Hepatocyte (in vitro differentiated cells): ENCODE measurements around the gene HOXA1. TPM values are rescaled to one million over a fixed set of nuclear protein-coding genes. Genes with fewer than 3 reads are reported as not detected.

Source experiments
- DNase-seq: peaks from one replicate; pipeline ENCODE4 v3.0.0-alpha.2; 2016; ENCODE audit warnings: low spot score
- H2AFZ ChIP-seq: fragments of 200-600 bp; sonication (generic); 2 replicates; pipeline ENCODE4 v1.6.0; 2016; ENCODE audit warnings: antibody characterized with exemption, mild to moderate bottlenecking
- H3K27ac ChIP-seq: fragments of 200-600 bp; sonication (generic); 2 replicates; pipeline ENCODE4 v1.5.1; 2016; ENCODE audit warnings: mild to moderate bottlenecking
- H3K27me3 ChIP-seq: fragments of 200-600 bp; sonication (generic); 2 replicates; pipeline ENCODE4 v1.6.1; 2016
- H3K36me3 ChIP-seq: fragments of 200-600 bp; sonication (generic); replicated peaks from 2 replicates; pipeline ENCODE4 v1.5.1; 2016; ENCODE audit warnings: low read depth; ENCODE audit not compliant: insufficient read depth
- H3K4me1 ChIP-seq: fragments of 200-600 bp; sonication (generic); 2 replicates; pipeline ENCODE4 v1.5.1; 2016; ENCODE audit warnings: mild to moderate bottlenecking, moderate library complexity; ENCODE audit not compliant: insufficient read depth
- H3K4me2 ChIP-seq: fragments of 200-600 bp; sonication (generic); 2 replicates; pipeline ENCODE4 v1.6.0; 2016
- H3K4me3 ChIP-seq: fragments of 200-600 bp; sonication (generic); 2 replicates; pipeline ENCODE4 v1.5.1; 2016; ENCODE audit warnings: mild to moderate bottlenecking
- H3K79me2 ChIP-seq: fragments of 200-600 bp; sonication (generic); 2 replicates; pipeline ENCODE4 v1.6.0; 2017; ENCODE audit warnings: mild to moderate bottlenecking
- H3K9me2 ChIP-seq: fragments of 200-600 bp; sonication (generic); replicated peaks from 2 replicates; pipeline ENCODE4 v1.6.0; 2017; ENCODE audit warnings: mild to moderate bottlenecking; ENCODE audit not compliant: insufficient read depth
- H3K9me3 ChIP-seq: fragments of 200-600 bp; sonication (generic); 2 replicates; pipeline ENCODE4 v1.5.1; 2016; ENCODE audit warnings: low read depth, mild to moderate bottlenecking
- H4K20me1 ChIP-seq: fragments of 200-600 bp; sonication (generic); 2 replicates; pipeline ENCODE4 v1.6.0; 2016; ENCODE audit warnings: mild to moderate bottlenecking; ENCODE audit not compliant: insufficient read depth, poor library complexity, severe bottlenecking
- CTCF ChIP-seq: fragments of 200-600 bp; sonication (generic); IDR thresholded peaks from 2 replicates; pipeline ENCODE4 v1.5.1; 2016; ENCODE audit warnings: antibody characterized with exemption, mild to moderate bottlenecking; ENCODE audit not compliant: poor library complexity
- EZH2 ChIP-seq: fragments of 200-600 bp; sonication (generic); IDR thresholded peaks from 2 replicates; pipeline ENCODE4 v1.6.1; 2016; ENCODE audit warnings: antibody characterized with exemption, mild to moderate bottlenecking, borderline replicate concordance
- EZH2phosphoT487 ChIP-seq: fragments of 200-600 bp; sonication (generic); IDR thresholded peaks from one replicate; pipeline ENCODE4 v1.6.1; 2018; ENCODE audit warnings: antibody characterized with exemption, mild to moderate bottlenecking, low read depth, moderate library complexity; ENCODE audit not compliant: unreplicated experiment, severe bottlenecking
- WGBS: methylation state at CpG from one replicate; pipeline ENCODE4 v1.1.6; 2016; ENCODE audit warnings: low lambda C conversion rate; ENCODE audit errors: missing lambda C conversion rate; 5-methylcytosine and 5-hydroxymethylcytosine counted together
- polyA plus RNA-seq: library from polyadenylated mRNA; unstranded; fragments of >200 nt; fragmentation: Nextera tagmentation; extraction: Ambion mirVana; gene quantifications from 2 replicates; pipeline ENCODE4 v1.2.1, GENCODE V29; 2016
- total RNA-seq: library from RNA; depleted of rRNA; stranded (reverse); fragments of >200 nt; gene quantifications from 2 replicates; pipeline ENCODE4 v1.2.3, GENCODE V29; 2014

The HOXA1 gene
- total and polyA plus RNA-seq, 2 experiments from 2014 or later = 0.25 to 0.30 TPM

GRCh38 chr7:27106181-27106900, 10.5 kb upstream of the HOXA1 start:
- no peak for DNase-seq
- Histone ChIP-seq H3K9me3 (no peaks in the 10 kb centered on the region), H4K20me1 (peaks cover 4% of the 10 kb centered on the region), H3K36me3 (no peaks in the 10 kb centered on the region), H3K27ac (no peak overlapping the region), H3K4me1 (peaks cover 14% of the 10 kb centered on the region), H3K27me3 (peaks cover 92% of the 10 kb centered on the region), H3K4me3 (no peak overlapping the region), H3K9me2 (no peaks in the 10 kb centered on the region), H3K79me2 (peaks cover 4% of the 10 kb centered on the region), H3K4me2 (peak overlapping the region; percentile 68), H2AFZ (no peak overlapping the region)
- 16% methylated on average over 44 of the region's 44 CpGs for WGBS
- no peak for TF ChIP-seq EZH2phosphoT487
- no peak for TF ChIP-seq CTCF
- TF ChIP-seq EZH2 = peak; percentile 76

GRCh38 chr7:27105301-27106031, 9.7 kb upstream of the HOXA1 start:
- H3K27me3 ChIP-seq = peaks cover 96% of the 10 kb centered on the region
- H3K9me3 ChIP-seq = no peaks in the 10 kb centered on the region
- no peak overlapping the region for H2AFZ ChIP-seq
- H4K20me1 ChIP-seq = peaks cover 4% of the 10 kb centered on the region
- no peaks in the 10 kb centered on the region for H3K9me2 ChIP-seq
- TF ChIP-seq CTCF (no peak), EZH2 (no peak), EZH2phosphoT487 (no peak)
- no peak overlapping the region for H3K4me2 ChIP-seq
- H3K79me2 ChIP-seq = peaks cover 4% of the 10 kb centered on the region
- no peak overlapping the region for H3K27ac ChIP-seq
- DNase-seq = no peak
- no peaks in the 10 kb centered on the region for H3K36me3 ChIP-seq
- H3K4me1 ChIP-seq = peaks cover 11% of the 10 kb centered on the region
- WGBS = 48% methylated on average over 13 of the region's 13 CpGs
- no peak overlapping the region for H3K4me3 ChIP-seq

- H2AFZ ChIP-seq = no peak overlapping the region
- no peaks in the 10 kb centered on the region for H3K36me3 ChIP-seq
- no peak for DNase-seq
- peaks cover 7% of the 10 kb centered on the region for H3K4me1 ChIP-seq
- H3K27me3 ChIP-seq = peaks cover 100% of the 10 kb centered on the region
- no peaks in the 10 kb centered on the region for H3K9me2 ChIP-seq
- H3K27ac ChIP-seq = no peak overlapping the region
- TF ChIP-seq CTCF (no peak), EZH2 (no peak), EZH2phosphoT487 (no peak)
- H3K4me2 ChIP-seq = no peak overlapping the region
- H3K9me3 ChIP-seq = no peaks in the 10 kb centered on the region
- peaks cover 7% of the 10 kb centered on the region for H3K79me2 ChIP-seq
- 30% methylated on average over 13 of the region's 13 CpGs for WGBS
- H4K20me1 ChIP-seq = peaks cover 4% of the 10 kb centered on the region
- H3K4me3 ChIP-seq = no peak overlapping the region
These were observed 8.7 kb upstream of the HOXA1 start for GRCh38 chr7:27104341-27105058.
